Right lobe of liver (tissue), 4 donors: ENCODE data around the gene TMEM33.

Source experiments
- POLR2A ChIP-seq: fragments of 450-650 bp; IDR thresholded peaks from one replicate; pipeline ENCODE4 v1.6.1; 2017; ENCODE audit warnings: antibody characterized with exemption, mild to moderate bottlenecking
- TF ChIP-seq, protein P1 (sequence below), 4 donors: fragments of 200-600 bp in 3 of 4; fragments of 450-650 bp in 1 of 4; IDR thresholded peaks; one replicate each; pipeline versions ENCODE4 v1.5.1 to v1.8.0; 2016 to 2022; ENCODE audit warnings: antibody characterized with exemption in 4 of 4, mild to moderate bottlenecking in 2 of 4
- donor health status: DM: no; HTN: no; CAD: no.
- donor health status: DM: no; HTN: no; CAD: no.
- donor health status: DM: no; HTN: yes; CAD: no.

DNA sequence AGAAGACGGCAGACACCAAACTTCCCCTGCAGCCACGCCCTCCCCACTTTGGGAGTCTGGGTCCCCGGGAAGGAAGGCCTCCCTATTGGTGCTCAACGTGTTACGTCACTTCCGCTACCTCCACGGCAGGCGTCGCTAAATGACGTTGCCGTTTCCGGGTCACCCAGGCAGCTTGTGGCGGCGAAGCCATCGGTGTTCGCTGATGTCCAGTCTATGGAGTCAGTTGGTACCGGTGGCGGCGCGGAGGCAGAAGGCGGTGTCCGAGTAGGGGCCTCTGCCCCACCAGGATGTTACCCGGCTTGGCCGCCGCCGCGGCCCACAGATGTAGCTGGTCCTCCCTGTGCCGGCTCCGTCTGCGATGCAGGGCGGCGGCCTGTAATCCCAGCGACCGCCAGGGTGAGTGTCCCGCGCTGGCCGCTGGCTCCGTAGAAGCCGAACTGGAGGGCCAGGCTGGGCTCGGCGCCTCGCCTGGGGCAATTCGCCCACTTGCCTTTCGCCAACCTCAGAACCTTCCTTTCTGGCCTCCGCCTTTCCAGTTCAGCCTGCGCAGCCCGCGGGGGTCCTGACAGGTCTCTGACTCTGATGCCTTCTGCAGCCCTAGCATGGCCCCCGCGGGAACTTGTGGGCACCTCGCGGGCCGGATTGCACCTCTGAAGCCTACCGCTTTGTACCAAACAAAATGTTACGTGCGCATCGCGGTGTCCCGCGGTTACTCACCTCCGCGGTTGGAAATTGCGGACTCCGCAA is 55.3 kb downstream of the TMEM33 start, which contains the start of gene SLC30A9:
- TF ChIP-seq, protein P1, sequence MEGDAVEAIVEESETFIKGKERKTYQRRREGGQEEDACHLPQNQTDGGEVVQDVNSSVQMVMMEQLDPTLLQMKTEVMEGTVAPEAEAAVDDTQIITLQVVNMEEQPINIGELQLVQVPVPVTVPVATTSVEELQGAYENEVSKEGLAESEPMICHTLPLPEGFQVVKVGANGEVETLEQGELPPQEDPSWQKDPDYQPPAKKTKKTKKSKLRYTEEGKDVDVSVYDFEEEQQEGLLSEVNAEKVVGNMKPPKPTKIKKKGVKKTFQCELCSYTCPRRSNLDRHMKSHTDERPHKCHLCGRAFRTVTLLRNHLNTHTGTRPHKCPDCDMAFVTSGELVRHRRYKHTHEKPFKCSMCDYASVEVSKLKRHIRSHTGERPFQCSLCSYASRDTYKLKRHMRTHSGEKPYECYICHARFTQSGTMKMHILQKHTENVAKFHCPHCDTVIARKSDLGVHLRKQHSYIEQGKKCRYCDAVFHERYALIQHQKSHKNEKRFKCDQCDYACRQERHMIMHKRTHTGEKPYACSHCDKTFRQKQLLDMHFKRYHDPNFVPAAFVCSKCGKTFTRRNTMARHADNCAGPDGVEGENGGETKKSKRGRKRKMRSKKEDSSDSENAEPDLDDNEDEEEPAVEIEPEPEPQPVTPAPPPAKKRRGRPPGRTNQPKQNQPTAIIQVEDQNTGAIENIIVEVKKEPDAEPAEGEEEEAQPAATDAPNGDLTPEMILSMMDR (IDR thresholded peaks at IDR 0.05), result peak in 3 of 4 donors; percentile 27 to 42 (median 34)
- peak; percentile 89 for TF ChIP-seq POLR2A
